Calu3 (cell line): ENCODE data around the gene APAF1. TPM values are rescaled to one million over a fixed set of nuclear protein-coding genes. Genes with fewer than 3 reads are reported as not detected.
A peak's percentile ranks its signal among the peaks of the same experiment; 100 is the strongest.

Source experiments
- BruUV-seq: library from RNA; stranded (reverse); fragments of 400-500 nt; replicated peaks from 2 replicates; lab custom pipeline; 2021; lab: Mats Ljungman, UMichigan
- CTCF ChIA-PET: fragments of 300-600 bp; sonication (Branson Sonifier 250); formaldehyde crosslinking; loops from one replicate; lab custom pipeline; 2022; ENCODE audit warnings: antibody characterized with exemption; lab: Charles Lee
- DNase-seq: peaks from one replicate; pipeline ENCODE4 v3.0.0; 2022
- H3K27ac Mint-ChIP-seq: one replicate; pipeline ENCODE4 v1.8.0; 2022; ENCODE audit warnings: mixed read lengths; ENCODE audit not compliant: unreplicated experiment
- H3K27me3 Mint-ChIP-seq: one replicate; pipeline ENCODE4 v1.8.0; 2022; ENCODE audit warnings: mixed read lengths; ENCODE audit not compliant: unreplicated experiment
- H3K36me3 Mint-ChIP-seq: one replicate; pipeline ENCODE4 v1.8.0; 2022; ENCODE audit warnings: mild to moderate bottlenecking, moderate library complexity, mixed read lengths; ENCODE audit not compliant: insufficient read depth, unreplicated experiment
- H3K4me1 Mint-ChIP-seq: one replicate; pipeline ENCODE4 v1.8.0; 2022; ENCODE audit warnings: mild to moderate bottlenecking, low read depth, mixed read lengths; ENCODE audit not compliant: unreplicated experiment
- H3K4me3 Mint-ChIP-seq: one replicate; pipeline ENCODE4 v1.8.0; 2022; ENCODE audit warnings: mild to moderate bottlenecking, low read depth, moderate library complexity, mixed read lengths; ENCODE audit not compliant: unreplicated experiment
- H3K9me3 Mint-ChIP-seq: one replicate; pipeline ENCODE4 v1.8.0; 2022; ENCODE audit warnings: low read depth, mixed read lengths; ENCODE audit not compliant: unreplicated experiment
- CTCF ChIP-seq: fragments of 200-600 bp; IDR thresholded peaks from one replicate; pipeline ENCODE4 v1.8.0; 2022; ENCODE audit warnings: antibody characterized with exemption; ENCODE audit not compliant: unreplicated experiment
- intact Hi-C: fragments of 100-400 bp; cut with micrococcal nuclease; formaldehyde crosslinking; loops from one replicate; pipeline ENCODE4 v1.10.0; 2022; ENCODE audit not compliant: unreplicated experiment
- total RNA-seq: library from RNA; stranded (reverse); gene quantifications from 2 replicates; pipeline ENCODE4 v1.2.3, GENCODE V29; 2022

Gene APAF1
- total RNA-seq, 1 experiment from 2014 or later, result 24.7 TPM

- H3K27me3 Mint-ChIP-seq, result no peaks in the 10 kb centered on the region
- no peaks in the 10 kb centered on the region for H3K4me1 Mint-ChIP-seq
- no peak for TF ChIP-seq CTCF
- CTCF ChIA-PET, result interaction anchor here (0.7 kb wide), 1 partner anchor 209 kb away, joined by 5 read pairs; no protein-coding TSS in a partner anchor
- no peak for DNase-seq
- no peak overlapping the region for H3K4me3 Mint-ChIP-seq
- no peaks in the 10 kb centered on the region for H3K36me3 Mint-ChIP-seq
- intact Hi-C loops, result loop anchor here (5.0 kb wide), 1 partner anchor 213 kb away; no protein-coding TSS in a partner anchor
- H3K27ac Mint-ChIP-seq, result no peak overlapping the region
- H3K9me3 Mint-ChIP-seq, result no peaks in the 10 kb centered on the region
- BruUV-seq, result no TSS peak
Observed at GRCh38 chr12:98724384-98725155, 79.5 kb downstream of the APAF1 start.

- Mint-ChIP-seq H3K36me3 (no peaks in the 10 kb centered on the region), H3K4me3 (no peak overlapping the region), H3K27ac (no peak overlapping the region), H3K9me3 (no peaks in the 10 kb centered on the region), H3K27me3 (no peaks in the 10 kb centered on the region), H3K4me1 (no peaks in the 10 kb centered on the region)
- peak; percentile 63 for DNase-seq
- BruUV-seq, result no TSS peak
- TF ChIP-seq CTCF, result no peak
- intact Hi-C loops, result loop anchor here (1.0 to 5.0 kb wide), 2 partner anchors 212 to 273 kb away; no protein-coding TSS in a partner anchor
- CTCF ChIA-PET, result no interaction called here
Observed at GRCh38 chr12:98725476-98726247, 80.6 kb downstream of the APAF1 start.

DNA sequence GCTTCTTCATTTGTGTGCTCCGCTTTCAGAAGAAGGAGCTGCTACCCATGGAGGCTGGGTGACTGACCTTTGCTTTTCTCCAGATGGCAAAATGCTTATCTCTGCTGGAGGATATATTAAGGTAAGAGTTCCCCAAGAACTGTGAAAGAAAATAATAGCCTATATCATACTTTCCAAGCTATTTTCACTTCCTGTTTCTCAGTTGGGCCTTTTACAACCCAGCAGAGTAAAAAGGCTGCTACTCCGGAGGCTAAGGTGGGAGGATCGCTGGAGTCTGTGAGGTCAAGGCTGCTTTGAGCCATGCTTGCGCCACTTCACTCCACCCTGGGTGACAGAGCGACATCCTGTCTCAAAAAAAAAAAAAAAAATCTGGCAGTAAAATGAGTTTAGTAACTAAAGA lies 82.1 kb downstream of the APAF1 start:
- CTCF ChIA-PET, result interaction anchor here (0.7 kb wide), 1 partner anchor 62 kb away, joined by 5 read pairs; no protein-coding TSS in a partner anchor
- TF ChIP-seq CTCF, result no peak
- Mint-ChIP-seq H3K36me3 (no peaks in the 10 kb centered on the region), H3K9me3 (no peaks in the 10 kb centered on the region), H3K4me1 (no peaks in the 10 kb centered on the region), H3K27me3 (no peaks in the 10 kb centered on the region), H3K4me3 (no peak overlapping the region), H3K27ac (no peak overlapping the region)
- no TSS peak for BruUV-seq
- intact Hi-C loops, result loop anchor here (5.0 kb wide), 1 partner anchor 210 kb away; no protein-coding TSS in a partner anchor
- no peak for DNase-seq

GRCh38 chr12:98730412-98730811 lies 85.3 kb downstream of the APAF1 start:
- CTCF ChIA-PET, result no interaction called here
- no peak overlapping the region for H3K27ac Mint-ChIP-seq
- no TSS peak for BruUV-seq
- DNase-seq, result no peak
- no peaks in the 10 kb centered on the region for H3K27me3 Mint-ChIP-seq
- TF ChIP-seq CTCF, result no peak
- no peaks in the 10 kb centered on the region for H3K9me3 Mint-ChIP-seq
- intact Hi-C loops, result no loop called here
- H3K4me3 Mint-ChIP-seq, result no peak overlapping the region
- H3K36me3 Mint-ChIP-seq, result no peaks in the 10 kb centered on the region
- H3K4me1 Mint-ChIP-seq, result no peaks in the 10 kb centered on the region
